ENCODE measurements around the gene KIAA0232. TPM values are rescaled to one million over a fixed set of nuclear protein-coding genes. Genes with fewer than 3 reads are reported as not detected.
"Not testable (repeated sequence)": the region's sequence is repeated elsewhere in the genome, so short reads cannot be mapped to it uniquely, and the experiment has no call there.

KIAA0232 gene
- polyA plus RNA-seq, 4 donors, result 37.7 to 45.8 (median 44.1) TPM

DNA sequence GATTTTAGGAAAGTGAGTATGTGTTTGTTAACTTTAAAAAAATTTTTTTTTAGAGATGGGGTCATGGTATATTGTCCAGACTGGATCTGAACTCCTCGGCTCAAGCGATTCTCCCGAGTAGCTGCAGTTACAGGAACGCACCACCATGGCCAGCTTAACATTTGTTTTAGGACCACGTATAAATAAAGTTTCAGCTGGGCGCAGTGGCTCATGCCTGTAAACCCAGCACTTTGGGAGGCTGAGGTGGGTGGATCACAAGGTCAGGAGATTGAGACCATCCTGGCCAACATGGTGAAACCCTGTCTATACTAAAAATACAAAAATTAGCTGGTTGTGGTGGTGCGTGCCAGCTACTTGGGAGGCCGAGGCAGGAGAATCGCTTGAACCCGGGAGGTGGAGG is 129.4 kb downstream of the KIAA0232 start:
- not testable (repeated sequence) for DNase-seq (ENCODE audit: low read depth in 4 of 4, low spot score in 3 of 4)

DNA sequence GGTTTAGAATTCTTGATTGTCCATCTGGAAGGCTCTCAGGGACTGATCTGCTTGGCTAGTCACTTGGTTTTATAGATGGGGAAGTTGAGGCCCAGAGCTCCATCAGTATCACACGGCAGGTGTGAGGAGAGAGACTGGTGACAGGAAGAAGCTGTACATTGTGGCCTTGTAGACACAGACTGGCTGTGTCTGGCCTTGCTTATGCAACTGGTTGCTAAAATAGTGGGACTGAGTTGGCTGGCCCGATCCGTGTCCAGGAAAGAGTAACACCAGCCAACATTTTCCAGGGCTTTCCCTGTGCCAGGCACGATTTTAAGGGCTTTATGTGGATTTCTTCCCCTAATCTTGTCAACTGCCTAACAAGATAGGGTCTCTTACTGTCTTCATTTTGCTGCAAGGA is 129.9 kb downstream of the KIAA0232 start:
- DNase-seq (ENCODE audit: low read depth in 4 of 4, low spot score in 3 of 4), result no peak

DNA sequence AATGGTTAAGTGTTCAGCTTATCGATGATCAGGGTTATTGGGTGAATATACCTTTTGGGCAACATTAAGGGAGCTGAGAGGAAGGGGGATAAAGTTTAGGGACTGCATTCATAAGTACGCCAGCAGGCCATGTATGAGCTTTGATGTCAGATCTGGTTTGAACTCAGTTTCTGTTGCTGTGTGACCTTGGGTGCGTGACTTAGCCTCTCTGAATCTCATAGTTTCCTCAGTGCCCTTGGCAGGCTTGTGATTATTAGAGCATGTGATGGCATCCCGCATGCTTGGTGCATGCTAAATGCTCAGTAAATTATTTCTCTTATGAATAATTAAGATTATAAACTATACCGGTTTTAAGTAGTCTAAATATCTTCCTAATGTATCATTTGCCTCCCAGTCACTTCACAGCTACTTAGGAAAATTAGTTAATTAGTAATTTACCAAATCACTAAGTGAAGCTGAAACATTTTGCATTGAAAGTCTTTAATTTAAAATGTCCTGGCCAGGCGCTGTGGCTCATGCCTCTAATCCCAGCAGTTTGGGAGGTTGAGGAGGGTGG is 130.9 kb downstream of the KIAA0232 start:
- no peak for DNase-seq (ENCODE audit: low read depth in 4 of 4, low spot score in 3 of 4)

DNA sequence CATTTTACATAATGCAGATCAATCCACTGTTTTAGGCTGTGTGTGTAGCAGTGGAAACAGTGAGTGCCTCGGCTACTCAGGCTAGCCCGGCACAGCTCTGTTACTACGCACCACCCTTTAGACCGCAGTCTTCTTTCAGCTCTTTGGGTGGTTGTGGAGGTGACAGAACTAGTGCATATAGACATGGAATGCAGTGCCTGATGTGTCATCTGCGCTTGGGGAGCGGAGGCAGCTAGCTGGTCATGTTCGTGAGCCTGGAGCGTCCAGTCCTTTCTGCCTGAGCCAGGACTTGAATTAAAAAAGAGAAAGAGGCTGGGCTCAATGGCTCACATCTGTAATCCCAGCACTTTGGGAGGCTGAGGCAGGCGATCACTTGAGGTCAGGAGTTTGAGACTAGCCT is 131.9 kb downstream of the KIAA0232 start:
- DNase-seq (ENCODE audit: low read depth in 4 of 4, low spot score in 3 of 4), result no peak

DNA sequence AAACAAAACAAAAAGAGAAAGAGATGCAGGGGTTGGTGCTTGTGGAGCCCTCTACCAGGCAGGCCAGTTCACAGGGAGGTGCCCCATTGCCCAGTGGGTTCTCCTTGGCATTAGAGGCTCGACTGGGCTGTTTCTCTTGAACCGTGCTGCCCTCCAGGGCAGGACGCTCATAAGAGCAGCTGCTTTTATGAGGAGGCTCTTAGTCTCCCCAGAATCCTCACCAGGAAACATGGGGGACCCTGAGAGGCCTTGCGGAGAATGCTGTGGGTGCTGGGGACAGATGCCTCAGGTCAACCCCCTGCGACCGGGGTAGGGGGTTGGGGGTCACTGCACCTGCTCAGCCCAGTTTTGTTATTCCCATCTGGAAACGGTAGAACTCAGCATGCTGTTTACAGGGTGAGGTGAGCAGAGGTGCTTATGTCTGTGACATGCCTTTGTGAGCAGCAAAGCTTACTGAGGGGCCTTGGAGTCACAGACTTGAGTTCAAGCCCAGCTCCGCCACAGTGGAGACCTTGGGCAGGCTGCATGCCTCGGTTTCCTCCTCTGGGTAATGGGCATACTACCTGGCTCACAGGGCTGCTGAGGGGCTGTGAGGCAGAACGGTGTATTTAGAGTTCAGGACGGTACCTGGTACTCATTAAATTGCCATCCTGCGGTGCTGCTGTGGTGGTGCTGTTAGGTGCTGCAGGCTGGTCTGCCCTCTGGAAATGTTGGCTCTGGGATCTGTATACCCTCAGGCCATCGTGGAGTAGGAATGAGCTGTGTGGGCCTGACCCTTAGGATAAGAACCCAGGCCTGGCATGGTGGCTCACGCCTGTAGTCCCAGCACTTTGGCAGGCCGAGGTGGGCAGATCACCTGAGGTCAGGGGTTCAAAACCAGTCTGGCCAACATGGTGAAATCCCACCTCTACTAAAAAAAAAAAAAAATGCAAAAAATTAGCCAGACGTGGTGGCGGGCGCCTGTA is 132.8 kb downstream of the KIAA0232 start:
- no peak for DNase-seq (ENCODE audit: low read depth in 4 of 4, low spot score in 3 of 4)

DNA sequence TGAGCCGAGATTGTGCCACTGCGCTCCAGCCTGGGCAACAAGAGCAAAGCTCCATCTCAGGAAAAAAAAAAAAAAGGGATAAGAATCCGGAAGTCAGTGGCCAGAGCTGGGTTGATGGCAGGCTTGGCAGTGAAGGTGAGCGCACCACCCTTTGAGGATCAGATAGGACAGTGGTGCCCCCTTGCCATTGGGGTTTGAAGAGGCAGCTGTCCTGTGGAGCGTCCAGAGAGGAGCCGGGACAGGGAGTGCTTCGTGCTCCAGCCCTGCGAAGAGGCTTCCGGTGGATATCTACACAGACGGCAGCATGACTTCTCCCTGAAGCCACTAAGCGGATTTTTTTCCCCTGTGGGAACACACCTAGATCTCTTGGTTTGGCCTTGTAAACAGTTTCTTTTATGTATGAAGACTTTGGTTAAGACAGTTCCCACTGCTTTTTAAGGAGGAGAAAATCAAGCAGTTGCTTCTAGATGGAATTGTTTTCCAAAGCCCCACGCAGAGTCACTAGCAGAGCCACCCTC is 133.6 kb downstream of the KIAA0232 start:
- DNase-seq (ENCODE audit: low read depth in 4 of 4, low spot score in 3 of 4), result no peak

DNA sequence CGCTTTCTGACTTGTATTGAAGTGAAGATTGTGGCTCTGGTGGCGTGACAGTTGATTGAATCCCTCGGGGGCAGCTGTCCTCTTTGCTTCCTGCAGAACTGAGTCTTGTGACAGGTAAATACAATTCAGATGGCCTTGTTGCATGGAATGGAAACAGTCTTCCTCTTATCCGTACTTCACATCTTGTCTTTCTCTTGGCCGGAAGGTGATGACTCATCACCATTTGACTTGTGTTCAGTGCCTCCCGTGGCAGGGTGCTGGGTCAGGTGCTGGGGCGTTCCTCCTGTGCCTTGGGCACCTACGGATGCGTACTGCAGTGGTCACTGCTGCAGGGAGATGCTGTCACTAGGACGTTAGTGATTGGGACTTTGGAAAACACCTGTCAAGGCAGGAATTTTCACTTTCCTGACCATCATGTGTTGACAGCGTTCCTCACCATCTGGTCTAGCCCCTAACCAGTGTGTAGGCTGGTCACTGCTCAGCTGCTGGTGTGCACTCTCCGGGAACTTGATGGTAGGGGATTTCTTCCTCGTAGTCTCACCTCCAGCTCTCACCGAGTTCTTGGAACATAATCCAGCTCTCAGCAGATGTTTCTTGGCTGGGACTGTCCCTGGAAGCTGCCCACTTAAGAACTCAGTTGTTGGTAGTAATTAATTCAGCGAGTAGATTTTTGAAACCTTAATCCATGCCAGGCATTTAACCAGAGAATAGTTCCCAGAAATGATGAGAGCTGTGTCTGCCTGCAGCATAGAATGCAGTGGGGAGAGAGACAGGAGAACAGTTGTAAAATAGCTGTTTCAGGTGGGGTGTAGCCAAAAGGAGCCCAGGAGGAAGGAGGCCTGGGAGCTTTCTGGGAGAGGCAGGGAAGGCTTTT is 134.3 kb downstream of the KIAA0232 start:
- no peak for DNase-seq (ENCODE audit: low read depth in 4 of 4, low spot score in 3 of 4)

DNA sequence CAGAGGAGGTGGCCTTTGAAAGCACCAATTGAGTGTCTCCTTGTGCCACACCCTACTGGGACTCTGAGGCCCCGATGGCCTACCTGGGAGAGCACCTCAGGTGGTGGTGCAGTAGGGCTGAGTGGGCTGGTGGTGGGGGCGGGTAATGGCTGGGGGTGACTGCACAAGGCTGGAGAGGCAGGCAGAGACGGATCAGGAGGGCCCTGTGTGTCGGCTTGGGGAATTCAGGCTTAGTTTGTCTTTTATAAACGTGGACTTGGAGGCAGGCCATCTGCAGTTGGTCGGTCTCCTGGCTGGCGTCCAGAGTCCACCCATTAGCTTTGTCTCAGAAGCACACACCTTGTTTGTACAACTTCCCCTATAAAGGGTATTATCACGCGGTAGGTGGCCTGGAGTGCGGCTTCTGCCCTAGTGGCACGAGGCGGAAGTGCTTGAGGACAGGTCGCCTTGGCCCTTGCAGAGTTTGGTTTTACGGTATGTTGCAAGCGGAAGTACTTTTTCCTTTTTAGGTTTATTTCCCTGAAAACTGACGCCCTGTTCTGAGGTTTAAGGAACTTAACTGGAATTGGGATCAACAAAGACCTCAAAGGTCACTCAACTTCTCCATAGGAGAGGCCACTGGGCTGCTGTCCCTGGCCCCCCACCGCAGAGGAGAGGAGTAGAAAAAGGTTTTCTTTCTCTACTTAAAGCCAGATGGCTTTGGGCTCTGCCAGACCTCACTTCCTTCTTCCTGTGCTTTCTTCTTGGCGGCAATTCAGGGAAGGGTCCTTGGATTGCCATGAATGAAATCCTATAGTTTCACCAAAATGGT is 135.1 kb downstream of the KIAA0232 start:
- no peak for DNase-seq (ENCODE audit: low read depth in 4 of 4, low spot score in 3 of 4)

DNA sequence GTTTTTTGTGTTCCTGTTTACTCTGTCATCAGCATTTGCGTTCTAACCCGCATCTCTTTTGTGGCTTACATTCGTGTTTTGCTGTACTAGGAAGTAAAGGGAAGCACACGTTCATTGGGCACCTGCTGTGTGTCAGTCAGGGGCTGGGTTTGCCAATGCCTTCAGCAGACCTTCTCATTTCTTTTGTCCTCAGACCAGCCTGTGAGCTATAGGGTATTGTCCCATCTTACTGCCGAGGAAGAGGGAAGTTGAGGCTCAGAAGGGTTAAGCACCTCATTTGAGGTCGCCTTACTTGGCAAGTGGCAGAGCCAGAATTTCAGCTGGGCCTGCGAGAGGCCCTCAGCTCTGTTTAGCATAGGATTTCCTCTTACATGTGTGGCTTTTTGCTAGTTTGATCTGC is 135.8 kb downstream of the KIAA0232 start:
- DNase-seq (ENCODE audit: low read depth in 4 of 4, low spot score in 3 of 4), result no peak

DNA sequence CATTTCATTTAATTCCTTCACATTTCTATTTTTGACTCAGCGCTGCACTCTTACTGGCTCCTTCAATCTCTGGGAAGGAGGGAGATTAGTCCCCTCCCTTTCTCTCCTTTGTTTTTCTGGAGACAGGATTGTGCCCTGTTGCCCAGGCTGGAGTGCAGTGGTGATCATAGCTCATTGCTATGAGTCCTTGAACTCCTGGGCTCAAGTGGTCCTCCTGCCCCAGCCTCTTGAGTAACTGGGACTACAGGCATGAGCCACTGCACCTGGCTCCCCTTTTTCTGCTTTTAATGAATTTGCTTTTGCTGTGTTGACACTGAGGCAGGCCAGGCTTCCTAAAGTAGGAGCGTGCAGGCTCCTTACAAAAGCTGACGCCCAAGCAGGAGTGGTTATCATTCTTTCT is 137.6 kb downstream of the KIAA0232 start:
- DNase-seq (ENCODE audit: low read depth in 4 of 4, low spot score in 3 of 4), result no peak

DNA sequence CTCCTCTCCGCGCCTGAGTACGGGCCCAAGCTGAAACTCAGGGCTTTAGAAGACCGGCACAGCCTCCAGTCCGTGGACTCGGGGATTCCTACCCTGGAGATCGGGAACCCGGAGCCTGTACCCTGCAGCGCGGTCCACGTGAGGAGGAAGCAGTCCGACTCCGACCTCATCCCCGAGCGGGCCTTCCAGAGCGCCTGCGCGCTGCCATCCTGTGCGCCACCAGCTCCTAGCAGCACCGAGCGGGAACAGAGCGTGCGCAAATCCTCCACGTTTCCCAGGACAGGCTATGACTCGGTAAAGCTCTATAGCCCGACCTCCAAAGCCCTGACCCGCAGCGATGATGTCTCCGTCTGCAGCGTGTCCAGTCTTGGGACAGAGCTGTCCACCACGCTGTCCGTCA is 141.0 kb downstream of the KIAA0232 start:
- no peak for DNase-seq (ENCODE audit: low read depth in 4 of 4, low spot score in 3 of 4)

DNA sequence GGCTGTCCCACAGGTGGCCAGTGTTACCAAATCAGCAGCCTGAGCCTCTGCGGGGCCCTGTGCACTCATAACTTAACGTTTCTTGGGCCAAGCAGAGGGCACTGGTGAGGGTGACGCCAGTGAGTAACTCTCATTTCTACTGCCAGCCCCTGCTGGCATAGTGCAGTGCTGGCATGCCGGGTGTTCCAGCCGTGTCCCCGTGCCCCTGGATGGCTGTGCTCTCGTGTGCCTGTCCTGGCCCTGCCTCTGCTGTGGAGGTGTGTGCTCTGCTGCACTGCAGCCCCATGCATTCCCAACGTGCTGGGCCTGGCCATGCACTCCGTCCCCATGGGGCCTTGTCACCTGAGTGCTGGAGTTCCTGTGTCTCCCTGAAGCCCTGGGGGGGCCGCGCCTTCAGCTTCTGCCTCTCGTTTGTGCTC is 141.8 kb downstream of the KIAA0232 start:
- no peak for DNase-seq (ENCODE audit: low read depth in 4 of 4, low spot score in 3 of 4)

DNA sequence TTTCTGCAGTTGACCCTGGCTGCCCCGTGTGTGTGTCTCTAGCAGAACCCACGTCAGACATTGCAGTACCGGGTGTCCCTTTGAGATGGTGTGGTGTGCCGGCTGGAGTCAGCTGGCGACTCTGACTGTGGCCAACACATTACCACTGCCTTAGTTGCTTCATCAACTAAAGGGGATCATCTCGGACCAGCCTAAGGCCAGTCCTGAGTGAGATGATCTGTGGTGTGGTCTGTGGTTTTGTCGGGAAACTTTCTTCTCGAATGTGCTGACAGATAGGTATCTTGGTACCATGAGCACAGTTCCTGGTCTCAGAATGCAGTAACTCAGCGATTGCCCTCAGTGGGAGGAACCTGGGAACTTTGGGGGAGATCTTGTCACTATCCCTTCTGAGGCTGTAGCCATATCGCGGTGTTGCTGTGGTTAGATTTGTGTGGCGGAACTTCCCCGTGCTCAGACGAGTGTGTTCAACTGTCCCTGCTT is 142.9 kb downstream of the KIAA0232 start:
- no peak for DNase-seq (ENCODE audit: low read depth in 4 of 4, low spot score in 3 of 4)

DNA sequence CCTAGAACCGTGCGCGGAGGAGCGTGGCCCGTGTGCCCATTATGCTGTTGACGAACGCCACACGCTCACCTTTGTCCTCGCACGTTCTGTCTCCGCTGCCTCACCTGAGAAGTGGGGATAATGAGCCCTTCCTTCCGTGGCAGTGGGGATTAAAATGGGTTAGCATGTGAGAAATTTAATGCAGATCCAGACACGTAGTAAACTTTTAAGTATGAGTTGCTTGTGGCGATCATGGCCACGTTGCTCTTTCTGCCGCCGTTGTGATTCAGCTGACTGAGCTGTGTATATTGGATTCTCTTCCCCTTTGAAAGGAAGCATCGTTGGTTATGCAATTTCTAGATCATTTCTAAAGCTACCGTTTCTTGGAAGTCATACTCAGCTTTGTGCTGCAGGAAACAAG is 143.6 kb downstream of the KIAA0232 start:
- no peak for DNase-seq (ENCODE audit: low read depth in 4 of 4, low spot score in 3 of 4)

DNA sequence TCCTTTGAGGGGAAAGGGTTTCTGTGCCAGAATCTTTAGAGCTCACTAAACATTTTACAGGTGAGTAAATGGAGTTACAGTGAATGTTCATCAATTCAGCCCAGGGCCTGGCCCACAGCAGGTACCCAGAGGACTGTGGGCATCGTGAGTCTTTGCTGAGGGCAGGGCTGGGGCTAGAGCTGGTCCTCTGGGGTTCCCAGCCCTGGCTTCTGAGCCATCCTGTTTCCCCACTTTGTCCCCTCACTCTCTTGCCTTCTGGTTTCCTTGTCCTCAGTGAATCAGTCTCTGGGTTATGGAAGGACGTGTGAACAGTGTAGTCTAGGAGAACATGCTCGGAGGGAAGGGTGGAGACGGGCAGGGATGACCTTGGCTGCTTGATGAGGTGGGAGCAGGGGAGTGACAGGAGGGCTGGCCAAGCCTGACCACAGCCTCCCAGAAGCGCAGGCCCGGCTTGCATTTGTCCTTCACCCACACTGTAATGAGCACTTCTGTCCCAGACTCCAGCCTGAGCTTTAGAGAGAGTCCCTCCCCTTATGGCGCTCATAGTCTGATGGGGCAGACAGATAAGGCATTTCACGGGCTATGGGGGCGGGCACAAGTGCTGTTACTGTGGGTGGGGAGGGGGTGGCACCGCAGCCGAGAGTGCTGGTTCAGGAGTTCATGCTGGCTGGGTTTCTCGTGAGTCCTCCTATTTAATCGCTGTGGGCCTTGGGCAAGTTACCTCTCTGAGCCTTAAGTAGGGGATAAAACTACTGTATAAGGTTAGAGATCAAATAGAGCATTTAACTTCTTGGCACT is 144.4 kb downstream of the KIAA0232 start:
- no peak for DNase-seq (ENCODE audit: low read depth in 4 of 4, low spot score in 3 of 4)

DNA sequence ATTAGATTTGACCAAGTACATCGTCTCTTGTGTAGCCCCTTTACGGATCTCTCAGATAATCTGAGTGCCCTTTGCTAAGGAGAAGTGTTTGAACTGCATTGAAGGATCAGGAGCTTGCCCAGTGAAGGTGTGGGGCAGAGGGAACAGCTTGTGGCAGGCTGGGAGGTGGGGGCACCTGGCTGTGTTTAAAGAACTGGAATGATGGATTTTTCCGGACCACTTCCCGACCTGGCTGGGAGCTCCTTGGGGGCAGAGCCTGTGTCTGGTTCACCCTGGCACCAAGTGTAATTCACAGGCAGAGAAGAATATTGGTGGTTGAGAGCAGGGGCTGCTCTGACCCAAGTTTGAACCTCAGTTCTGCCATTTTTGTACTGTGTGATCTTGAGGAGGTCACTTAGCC is 145.6 kb downstream of the KIAA0232 start:
- no peak for DNase-seq (ENCODE audit: low read depth in 4 of 4, low spot score in 3 of 4)

DNA sequence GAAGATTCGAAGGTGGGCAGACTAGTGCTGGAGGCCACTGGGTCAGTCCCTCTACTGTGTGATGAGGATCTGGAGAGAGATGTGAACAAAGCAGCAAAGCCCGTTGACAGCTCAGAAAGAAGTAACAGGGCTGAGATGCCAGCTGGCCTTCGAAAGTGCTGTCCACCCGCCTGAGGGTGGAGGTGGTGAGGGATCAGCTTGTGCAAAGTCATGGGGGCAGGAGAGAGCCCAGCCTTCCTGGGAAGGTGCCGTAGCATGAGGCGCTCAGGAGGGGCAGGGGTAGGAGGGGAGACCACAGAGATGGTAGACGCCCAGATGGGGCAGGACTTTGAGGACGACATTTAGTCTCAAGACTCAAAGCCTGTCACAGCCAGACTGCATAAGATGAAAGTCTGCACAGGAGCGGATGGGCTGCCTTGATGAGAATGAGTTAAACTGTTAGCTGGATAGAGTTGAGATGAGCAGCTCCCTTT is 146.8 kb downstream of the KIAA0232 start:
- DNase-seq (ENCODE audit: low read depth in 4 of 4, low spot score in 3 of 4), result no peak

DNA sequence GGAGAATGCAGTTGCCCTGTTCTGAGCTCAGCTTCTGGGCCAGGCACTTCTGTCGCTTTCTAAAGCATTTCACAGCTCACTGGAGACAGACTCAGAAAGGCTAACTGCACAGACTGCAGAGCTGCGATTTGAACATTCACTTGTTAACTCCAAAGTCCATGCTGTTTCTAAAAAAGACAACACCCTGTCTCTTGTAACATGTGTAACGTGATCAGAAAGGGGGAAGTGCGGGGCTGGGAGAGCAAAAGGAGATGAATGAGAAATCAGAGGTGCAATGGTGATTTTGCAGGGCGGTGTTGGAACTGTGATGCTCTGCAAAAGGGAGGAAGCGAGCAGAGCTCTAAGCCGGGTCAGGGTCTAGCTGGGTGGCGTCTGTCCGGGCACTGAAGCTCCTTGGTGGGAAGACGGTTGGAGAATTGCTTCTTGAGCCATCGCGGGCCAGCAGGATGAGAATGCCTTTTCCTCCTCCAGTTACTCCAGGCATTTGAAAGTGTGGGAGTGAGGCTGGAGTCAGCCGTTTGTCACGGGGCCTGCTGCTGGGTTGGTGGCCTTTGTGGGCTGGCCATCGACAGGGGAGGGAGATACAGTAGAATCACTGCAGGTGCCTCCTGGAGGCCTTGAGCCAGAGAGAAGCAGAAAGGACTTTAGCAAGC is 147.4 kb downstream of the KIAA0232 start:
- DNase-seq (ENCODE audit: low read depth in 4 of 4, low spot score in 3 of 4), result no peak

DNA sequence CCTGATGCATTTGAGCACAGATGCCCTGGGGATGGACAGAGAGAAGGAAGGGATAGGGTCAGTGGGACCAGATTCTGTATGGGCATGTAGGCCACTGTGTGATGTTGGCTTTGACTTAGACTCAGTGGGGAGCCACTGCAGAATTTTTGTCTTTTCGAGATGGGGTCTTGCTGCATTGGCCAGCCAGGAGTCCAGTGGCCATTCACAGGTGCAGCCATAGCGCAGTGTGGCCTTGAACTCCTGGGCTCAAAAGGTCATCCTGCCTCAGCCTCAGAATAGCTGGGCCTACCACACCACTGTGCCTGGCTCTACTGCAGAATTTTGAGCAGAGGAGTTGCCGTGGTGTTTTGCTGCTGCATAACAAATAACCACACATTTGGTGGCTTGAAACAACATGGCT is 149.9 kb downstream of the KIAA0232 start:
- DNase-seq (ENCODE audit: low read depth in 4 of 4, low spot score in 3 of 4), result no peak
